ENCODE results near the gene CRTAC1.

CRTAC1 gene

DNA sequence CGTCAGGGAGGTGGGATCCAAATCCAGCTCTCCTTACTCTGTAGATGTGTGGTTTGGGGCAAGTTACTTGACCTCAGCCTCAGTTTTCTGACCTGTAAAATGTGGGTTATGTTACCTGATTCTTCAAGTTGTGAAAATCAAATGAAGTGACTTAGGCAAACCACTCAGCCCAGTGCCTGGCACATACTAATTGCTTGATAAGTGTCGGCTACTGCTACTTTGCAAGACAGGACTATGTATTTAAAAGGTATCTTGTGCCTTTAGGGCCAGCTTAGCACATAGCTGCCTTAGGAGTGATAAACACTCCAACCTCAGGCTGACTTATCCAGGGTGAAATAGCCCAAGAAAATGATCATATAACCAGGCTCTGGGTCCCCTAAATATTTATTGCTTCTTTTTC is 137.9 kb downstream of the CRTAC1 start:
- Histone ChIP-seq H3K27ac (replicated peaks) (no peak overlapping the region), H3K27me3 (ENCODE audit: insufficient read depth, poor library complexity, severe bottlenecking) (no peaks in the 10 kb centered on the region), H3K4me3 (replicated peaks; ENCODE audit: insufficient read depth, low read length) (no peak overlapping the region)
- no peak for DNase-seq (ENCODE audit: low read depth in 1 of 2, low spot score in 1 of 2)
- no peak for TF ChIP-seq POLR2AphosphoS5 (IDR thresholded peaks at IDR 0.05; ENCODE audit: low read depth)

GRCh38 chr10:97891497-97892167 is 138.8 kb downstream of the CRTAC1 start:
- DNase-seq (ENCODE audit: low read depth in 1 of 2, low spot score in 1 of 2) = no peak
- H3K4me3 ChIP-seq (replicated peaks; ENCODE audit: insufficient read depth, low read length) = no peak overlapping the region

GRCh38 chr10:97889461-97890265 is 140.8 kb downstream of the CRTAC1 start:
- DNase-seq (ENCODE audit: low read depth in 1 of 2, low spot score in 1 of 2) = no peak
- TF ChIP-seq GABPA (IDR thresholded peaks at IDR 0.05; ENCODE audit: low read depth) = no peak
- TF ChIP-seq POLR2AphosphoS5 (IDR thresholded peaks at IDR 0.05; ENCODE audit: low read depth) = no peak
- TF ChIP-seq REST (IDR thresholded peaks at IDR 0.05; ENCODE audit: insufficient replicate concordance, low read depth) = no peak
- TF ChIP-seq, protein P1, sequence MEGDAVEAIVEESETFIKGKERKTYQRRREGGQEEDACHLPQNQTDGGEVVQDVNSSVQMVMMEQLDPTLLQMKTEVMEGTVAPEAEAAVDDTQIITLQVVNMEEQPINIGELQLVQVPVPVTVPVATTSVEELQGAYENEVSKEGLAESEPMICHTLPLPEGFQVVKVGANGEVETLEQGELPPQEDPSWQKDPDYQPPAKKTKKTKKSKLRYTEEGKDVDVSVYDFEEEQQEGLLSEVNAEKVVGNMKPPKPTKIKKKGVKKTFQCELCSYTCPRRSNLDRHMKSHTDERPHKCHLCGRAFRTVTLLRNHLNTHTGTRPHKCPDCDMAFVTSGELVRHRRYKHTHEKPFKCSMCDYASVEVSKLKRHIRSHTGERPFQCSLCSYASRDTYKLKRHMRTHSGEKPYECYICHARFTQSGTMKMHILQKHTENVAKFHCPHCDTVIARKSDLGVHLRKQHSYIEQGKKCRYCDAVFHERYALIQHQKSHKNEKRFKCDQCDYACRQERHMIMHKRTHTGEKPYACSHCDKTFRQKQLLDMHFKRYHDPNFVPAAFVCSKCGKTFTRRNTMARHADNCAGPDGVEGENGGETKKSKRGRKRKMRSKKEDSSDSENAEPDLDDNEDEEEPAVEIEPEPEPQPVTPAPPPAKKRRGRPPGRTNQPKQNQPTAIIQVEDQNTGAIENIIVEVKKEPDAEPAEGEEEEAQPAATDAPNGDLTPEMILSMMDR (IDR thresholded peaks at IDR 0.05; ENCODE audit: insufficient read depth, low read length) = no peak
- TF ChIP-seq SPI1 (IDR thresholded peaks at IDR 0.05; ENCODE audit: borderline replicate concordance, low read depth) = no peak
- no peak overlapping the region for H3K27ac ChIP-seq (replicated peaks)
- H3K4me3 ChIP-seq (replicated peaks; ENCODE audit: insufficient read depth, low read length) = no peak overlapping the region
- no peaks in the 10 kb centered on the region for H3K27me3 ChIP-seq (ENCODE audit: insufficient read depth, poor library complexity, severe bottlenecking)

More at GRCh38 chr10:97891497-97892167, 138.8 kb downstream of the CRTAC1 start:
- Histone ChIP-seq H3K27ac (replicated peaks) (no peak overlapping the region), H3K27me3 (ENCODE audit: insufficient read depth, poor library complexity, severe bottlenecking) (no peaks in the 10 kb centered on the region)
- no peak for TF ChIP-seq GABPA (IDR thresholded peaks at IDR 0.05; ENCODE audit: low read depth)
- TF ChIP-seq, protein P1 (IDR thresholded peaks at IDR 0.05; ENCODE audit: insufficient read depth, low read length) = no peak

DNA sequence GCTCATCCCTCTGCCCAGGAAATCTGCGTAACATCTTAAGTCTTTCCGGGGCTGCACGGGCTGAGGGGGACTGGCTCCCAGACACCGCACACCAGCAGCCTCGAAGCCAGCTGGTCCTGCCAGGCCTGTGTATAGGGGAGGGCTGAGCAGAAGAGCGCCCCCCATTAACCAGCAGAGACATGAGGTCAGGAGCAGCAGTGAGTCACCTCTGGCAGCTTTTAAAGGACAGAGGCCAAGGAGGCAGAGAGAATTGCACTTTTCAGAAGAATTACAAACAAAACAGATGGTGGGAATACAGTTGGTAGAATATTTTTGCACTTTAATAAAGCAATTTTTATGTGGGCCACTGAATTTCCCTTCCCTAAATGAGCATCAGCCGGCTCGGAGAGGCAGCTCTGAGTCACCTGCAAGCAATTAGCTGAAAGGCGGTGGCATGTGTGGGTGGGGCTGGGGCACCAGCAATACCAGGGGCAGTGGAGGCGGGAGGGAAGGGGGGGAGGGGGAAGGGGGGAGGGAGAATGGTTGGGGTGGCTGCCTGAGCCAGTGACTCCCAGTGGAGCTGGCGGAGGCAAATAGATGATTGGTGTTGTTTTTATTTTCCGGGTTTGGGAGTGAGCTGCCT is 141.7 kb downstream of the CRTAC1 start:
- DNase-seq (ENCODE audit: low read depth in 1 of 2, low spot score in 1 of 2) = no peak
- Histone ChIP-seq H3K27me3 (ENCODE audit: insufficient read depth, poor library complexity, severe bottlenecking) (no peaks in the 10 kb centered on the region), H3K4me3 (replicated peaks; ENCODE audit: insufficient read depth, low read length) (no peak overlapping the region), H3K27ac (replicated peaks) (no peak overlapping the region)
- TF ChIP-seq POLR2AphosphoS5 (IDR thresholded peaks at IDR 0.05; ENCODE audit: low read depth) (no peak), GABPA (IDR thresholded peaks at IDR 0.05; ENCODE audit: low read depth) (no peak), SPI1 (IDR thresholded peaks at IDR 0.05; ENCODE audit: borderline replicate concordance, low read depth) (no peak), REST (IDR thresholded peaks at IDR 0.05; ENCODE audit: insufficient replicate concordance, low read depth) (no peak)
- TF ChIP-seq, protein P1 (IDR thresholded peaks at IDR 0.05; ENCODE audit: insufficient read depth, low read length) = no peak

Data from HL-60 (cell line).